ENCODE results near the gene MAST4.
"Not testable (repeated sequence)": the region's sequence is repeated elsewhere in the genome, so short reads cannot be mapped to it uniquely, and the experiment has no call there.

Gene MAST4

GRCh38 chr5:66821688-66822429 lies 225.7 kb downstream of the MAST4 start:
- Histone ChIP-seq H3K27me3 (no peaks in the 10 kb centered on the region), H3K4me2 (peak overlapping the region in 5 of 11 experiments; percentile 4 to 28 (median 25); a peak in 7 of 22 replicates), H4K20me1 (no peaks in the 10 kb centered on the region), H3K36me3 (no peaks in the 10 kb centered on the region), H3K9me3 (replicated peaks in 1 of 11) (0 out of 22 replicates have a peak, but pooled peaks cover 0 to 4% (median 0%) of the 10 kb centered on the region in 11 experiments), H3K4me1 (peaks cover 0 to 24% (median 8%) of the 10 kb centered on the region in 10 experiments; a peak in 9 of 20 replicates), H3K27ac (no peak overlapping the region), H3K9ac (no peak overlapping the region), H3K4me3 (no peak overlapping the region)
- TF ChIP-seq Cebpa-rat (IDR thresholded peaks at IDR 0.05), result no peak

GRCh38 chr5:66822906-66823305 lies 226.7 kb downstream of the MAST4 start:
- peaks cover 0 to 24% (median 9%) of the 10 kb centered on the region in 10 experiments; a peak in 9 of 20 replicates for H3K4me1 ChIP-seq
- H3K27me3 ChIP-seq; H3K4me3 ChIP-seq; H3K27ac ChIP-seq; H3K36me3 ChIP-seq; H4K20me1 ChIP-seq; H3K4me2 ChIP-seq; H3K9me3 ChIP-seq (replicated peaks in 1 of 11); H3K9ac ChIP-seq: not testable (repeated sequence)

- no peaks in the 10 kb centered on the region for H3K36me3 ChIP-seq
- no peak overlapping the region for H3K4me3 ChIP-seq
- no peak overlapping the region for H3K4me2 ChIP-seq
- no peaks in the 10 kb centered on the region for H4K20me1 ChIP-seq
- H3K27me3 ChIP-seq, result peaks cover 0 to 16% (median 0%) of the 10 kb centered on the region in 11 experiments; a peak in 4 of 22 replicates
- H3K4me1 ChIP-seq, result peaks cover 9 to 27% (median 20%) of the 10 kb centered on the region in 10 experiments; a peak in 19 of 20 replicates
- H3K9ac ChIP-seq, result no peak overlapping the region
- TF ChIP-seq Cebpa-rat (IDR thresholded peaks at IDR 0.05), result no peak
- no peak overlapping the region for H3K27ac ChIP-seq
- 0 out of 22 replicates have a peak, but pooled peaks cover 0 to 4% (median 0%) of the 10 kb centered on the region in 11 experiments for H3K9me3 ChIP-seq (replicated peaks in 1 of 11)
These were observed 228.3 kb downstream of the MAST4 start for GRCh38 chr5:66824476-66824875.

- Histone ChIP-seq H3K4me3 (no peak overlapping the region), H3K27me3 (peaks cover 0 to 16% (median 0%) of the 10 kb centered on the region in 11 experiments; a peak in 4 of 22 replicates), H3K9ac (no peak overlapping the region), H3K4me2 (no peak overlapping the region), H3K9me3 (replicated peaks in 1 of 11) (0 out of 22 replicates have a peak, but pooled peaks cover 0 to 4% (median 0%) of the 10 kb centered on the region in 11 experiments), H3K36me3 (no peaks in the 10 kb centered on the region), H3K27ac (no peak overlapping the region), H3K4me1 (peaks cover 13 to 38% (median 29%) of the 10 kb centered on the region in 10 experiments), H4K20me1 (no peaks in the 10 kb centered on the region)
- no peak for TF ChIP-seq Cebpa-rat (IDR thresholded peaks at IDR 0.05)
These were observed 230.1 kb downstream of the MAST4 start for GRCh38 chr5:66826263-66826662.

- Histone ChIP-seq H3K9me3 (replicated peaks in 1 of 11) (0 out of 22 replicates have a peak, but pooled peaks cover 0 to 4% (median 0%) of the 10 kb centered on the region in 11 experiments), H3K4me1 (peaks cover 13 to 36% (median 28%) of the 10 kb centered on the region in 10 experiments), H3K27me3 (peaks cover 0 to 16% (median 0%) of the 10 kb centered on the region in 11 experiments; a peak in 4 of 22 replicates), H4K20me1 (no peaks in the 10 kb centered on the region), H3K4me3 (no peak overlapping the region), H3K4me2 (no peak overlapping the region), H3K9ac (no peak overlapping the region), H3K27ac (no peak overlapping the region), H3K36me3 (no peaks in the 10 kb centered on the region)
- TF ChIP-seq Cebpa-rat (IDR thresholded peaks at IDR 0.05), result no peak
These were observed 230.5 kb downstream of the MAST4 start for GRCh38 chr5:66826696-66827095.

GRCh38 chr5:66828046-66828547 lies 231.9 kb downstream of the MAST4 start:
- Histone ChIP-seq H4K20me1 (no peaks in the 10 kb centered on the region), H3K4me1 (peaks cover 13 to 31% (median 23%) of the 10 kb centered on the region in 10 experiments), H3K4me2 (peak overlapping the region; percentile 61 to 89 (median 77)), H3K4me3 (peak overlapping the region in 3 of 10 experiments; percentile 24 to 42 (median 28); a peak in 3 of 20 replicates), H3K9me3 (replicated peaks in 1 of 11) (0 out of 22 replicates have a peak, but pooled peaks cover 0 to 4% (median 0%) of the 10 kb centered on the region in 11 experiments), H3K36me3 (no peaks in the 10 kb centered on the region), H3K27ac (no peak overlapping the region), H3K9ac (no peak overlapping the region; a peak in 1 of 22 replicates), H3K27me3 (peaks cover 0 to 16% (median 0%) of the 10 kb centered on the region in 11 experiments; a peak in 4 of 22 replicates)
- no peak for TF ChIP-seq Cebpa-rat (IDR thresholded peaks at IDR 0.05)

GRCh38 chr5:66828548-66829357 lies 232.6 kb downstream of the MAST4 start:
- Histone ChIP-seq H3K9me3 (replicated peaks in 1 of 11) (no peaks in the 10 kb centered on the region), H3K9ac (peak overlapping the region in 9 of 11 experiments; percentile 7 to 58 (median 32); a peak in 7 of 22 replicates), H3K36me3 (no peaks in the 10 kb centered on the region), H3K4me2 (peak overlapping the region; percentile 61 to 89 (median 77)), H4K20me1 (no peaks in the 10 kb centered on the region), H3K4me1 (peaks cover 13 to 31% (median 23%) of the 10 kb centered on the region in 10 experiments), H3K27me3 (peaks cover 0 to 16% (median 0%) of the 10 kb centered on the region in 11 experiments; a peak in 4 of 22 replicates), H3K27ac (peak overlapping the region in 1 of 11 experiments; percentile 23; a peak in 1 of 22 replicates), H3K4me3 (peak overlapping the region in 6 of 10 experiments; percentile 8 to 42 (median 32); a peak in 8 of 20 replicates)
- TF ChIP-seq Cebpa-rat (IDR thresholded peaks at IDR 0.05), result no peak

GRCh38 chr5:66829358-66829674 lies 233.1 kb downstream of the MAST4 start:
- Histone ChIP-seq H3K4me1 (peaks cover 13 to 31% (median 23%) of the 10 kb centered on the region in 10 experiments), H4K20me1 (no peaks in the 10 kb centered on the region), H3K27me3 (peaks cover 0 to 16% (median 0%) of the 10 kb centered on the region in 11 experiments; a peak in 4 of 22 replicates), H3K9me3 (replicated peaks in 1 of 11) (no peaks in the 10 kb centered on the region), H3K4me2 (peak overlapping the region; percentile 61 to 89 (median 77)), H3K27ac (peak overlapping the region in 1 of 11 experiments; percentile 23; a peak in 1 of 22 replicates), H3K4me3 (peak overlapping the region in 6 of 10 experiments; percentile 8 to 42 (median 32); a peak in 8 of 20 replicates), H3K9ac (peak overlapping the region in 9 of 11 experiments; percentile 7 to 58 (median 32); a peak in 7 of 22 replicates), H3K36me3 (no peaks in the 10 kb centered on the region)
- TF ChIP-seq Cebpa-rat (IDR thresholded peaks at IDR 0.05), result no peak

All from BLaER1 treated with 17β-estradiol and CSF1 and Interleukin-3, amounts not matched to agents 10 nM and 100 nM (cell line).